WTC11 (cell line): ENCODE data around the gene DPCD. TPM values are rescaled to one million over a fixed set of nuclear protein-coding genes. Genes with fewer than 3 reads are reported as not detected.

Experiments used
- ATAC-seq: fragments of 200-7000 bp; cut with Tn5 transposase; 2 replicates; pipeline ENCODE4 v1.10.0; 2021; ENCODE audit warnings: mild to moderate bottlenecking, moderate library complexity
- CTCF ChIA-PET: fragments of 300-600 bp; sonication (Branson Sonifier 250); formaldehyde crosslinking; loops from one replicate; lab custom pipeline; 2021; ENCODE audit warnings: antibody characterized with exemption; lab: Charles Lee
- POLR2A ChIA-PET: fragments of 350-600 bp; sonication (Branson Sonifier 250); formaldehyde crosslinking; loops from one replicate; lab custom pipeline; 2021; ENCODE audit warnings: antibody characterized with exemption; lab: Charles Lee
- DNase-seq: peaks from one replicate; pipeline ENCODE4 v3.0.0; 2021; ENCODE audit warnings: low spot score
- H3K27ac Mint-ChIP-seq: 2 replicates; pipeline ENCODE4 v1.8.0; 2021; ENCODE audit warnings: mixed read lengths
- H3K27me3 Mint-ChIP-seq: 2 replicates; pipeline ENCODE4 v1.8.0; 2021; ENCODE audit warnings: low read depth, mild to moderate bottlenecking, moderate library complexity, mixed read lengths
- H3K36me3 Mint-ChIP-seq: 2 replicates; pipeline ENCODE4 v1.8.0; 2021; ENCODE audit warnings: mixed read lengths
- H3K4me1 Mint-ChIP-seq: 2 replicates; pipeline ENCODE4 v1.8.0; 2022; ENCODE audit warnings: mixed read lengths
- H3K4me3 Mint-ChIP-seq: 2 replicates; pipeline ENCODE4 v1.8.0; 2021; ENCODE audit warnings: mild to moderate bottlenecking, moderate library complexity, mixed read lengths
- H3K9me3 Mint-ChIP-seq: 2 replicates; pipeline ENCODE4 v1.8.0; 2021; ENCODE audit warnings: mixed read lengths
- AFF4 ChIP-seq: sonication (generic); formaldehyde crosslinking; IDR thresholded peaks from 2 replicates; pipeline ENCODE4 v1.8.1; 2023; ENCODE audit warnings: mild to moderate bottlenecking, missing genetic modification reagents, borderline replicate concordance
- ATF1 ChIP-seq: sonication (generic); formaldehyde crosslinking; IDR thresholded peaks from 2 replicates; pipeline ENCODE4 v1.8.1; 2023; ENCODE audit warnings: mild to moderate bottlenecking, moderate library complexity, missing genetic modification reagents
- ATF2 ChIP-seq: sonication (generic); formaldehyde crosslinking; IDR thresholded peaks from 2 replicates; pipeline ENCODE4 v1.8.1; 2022; ENCODE audit warnings: low read depth, missing genetic modification reagents, borderline replicate concordance
- ATF6 ChIP-seq: sonication (generic); formaldehyde crosslinking; IDR thresholded peaks from 2 replicates; pipeline ENCODE4 v1.8.1; 2023; ENCODE audit warnings: mild to moderate bottlenecking, missing genetic modification reagents
- CDX4 ChIP-seq: fragments of 250-450 bp; sonication (Bioruptor Pico); IDR thresholded peaks from 2 replicates; pipeline ENCODE4 v1.9.0; 2021; ENCODE audit warnings: moderate library complexity, mild to moderate bottlenecking, inconsistent platforms, borderline replicate concordance
- CREB1 ChIP-seq: sonication (generic); formaldehyde crosslinking; IDR thresholded peaks from 2 replicates; pipeline ENCODE4 v1.8.0; 2023; ENCODE audit warnings: mild to moderate bottlenecking, missing genetic modification reagents
- ERG ChIP-seq: fragments of 250-450 bp; sonication (Bioruptor Pico); IDR thresholded peaks from 2 replicates; pipeline ENCODE4 v1.8.0; 2021; ENCODE audit warnings: mild to moderate bottlenecking
- FOXK1 ChIP-seq: sonication (generic); formaldehyde crosslinking; IDR thresholded peaks from 2 replicates; pipeline ENCODE4 v1.8.0; 2022; ENCODE audit warnings: mild to moderate bottlenecking, moderate library complexity, missing genetic modification reagents
- FOXP1 ChIP-seq: sonication (generic); formaldehyde crosslinking; IDR thresholded peaks from 2 replicates; pipeline ENCODE4 v1.8.0; 2022; ENCODE audit warnings: missing genetic modification reagents, mild to moderate bottlenecking, moderate library complexity, borderline replicate concordance
- GABPB1 ChIP-seq: sonication (generic); formaldehyde crosslinking; IDR thresholded peaks from 2 replicates; pipeline ENCODE4 v1.8.1; 2023; ENCODE audit warnings: mild to moderate bottlenecking, missing genetic modification reagents
- HMGA2 ChIP-seq: fragments of 250-450 bp; sonication (Bioruptor Pico); IDR thresholded peaks from 2 replicates; pipeline ENCODE4 v1.4.0; 2021; ENCODE audit warnings: mild to moderate bottlenecking, moderate library complexity
- KAT7 ChIP-seq: sonication (generic); formaldehyde crosslinking; IDR thresholded peaks from 2 replicates; pipeline ENCODE4 v1.8.1; 2023; ENCODE audit warnings: missing genetic modification reagents, mild to moderate bottlenecking, borderline replicate concordance
- MYBL2 ChIP-seq: sonication (generic); formaldehyde crosslinking; IDR thresholded peaks from 2 replicates; pipeline ENCODE4 v1.8.1; 2023; ENCODE audit warnings: mild to moderate bottlenecking, moderate library complexity, missing genetic modification reagents
- NFE2L1 ChIP-seq: sonication (generic); formaldehyde crosslinking; IDR thresholded peaks from 2 replicates; pipeline ENCODE4 v1.8.1; 2023; ENCODE audit warnings: missing genetic modification reagents
- RELA ChIP-seq: sonication (generic); formaldehyde crosslinking; IDR thresholded peaks from 2 replicates; pipeline ENCODE4 v1.8.1; 2022; ENCODE audit warnings: missing genetic modification reagents, mild to moderate bottlenecking, borderline replicate concordance
- RORB ChIP-seq: fragments of 250-450 bp; sonication (Bioruptor Pico); IDR thresholded peaks from 2 replicates; pipeline ENCODE4 v1.9.0; 2021; ENCODE audit warnings: mild to moderate bottlenecking
- TEAD4 ChIP-seq: sonication (generic); formaldehyde crosslinking; IDR thresholded peaks from 2 replicates; pipeline ENCODE4 v1.8.0; 2022; ENCODE audit warnings: mild to moderate bottlenecking, missing genetic modification reagents
- TP53 ChIP-seq: sonication (generic); formaldehyde crosslinking; IDR thresholded peaks from 2 replicates; pipeline ENCODE4 v1.8.1; 2023; ENCODE audit warnings: mild to moderate bottlenecking, missing genetic modification reagents
- USF1 ChIP-seq: sonication (generic); formaldehyde crosslinking; IDR thresholded peaks from 2 replicates; pipeline ENCODE4 v1.8.0; 2022; ENCODE audit warnings: mild to moderate bottlenecking, missing genetic modification reagents
- ZNF138 ChIP-seq: sonication (generic); formaldehyde crosslinking; conservative IDR thresholded peaks from 2 replicates; pipeline ENCODE4 v1.8.1; 2022; ENCODE audit warnings: mild to moderate bottlenecking, moderate library complexity, missing genetic modification reagents
- ZNF671 ChIP-seq: fragments of 250-450 bp; sonication (Bioruptor Pico); IDR thresholded peaks from 2 replicates; pipeline ENCODE4 v1.8.0; 2021; ENCODE audit warnings: mild to moderate bottlenecking
- total RNA-seq: library from RNA; stranded (reverse); gene quantifications from 3 replicates; pipeline ENCODE4 v1.2.3, GENCODE V29; 2021

Gene DPCD
- total RNA-seq, 1 experiment from 2014 or later = 21.8 TPM

GRCh38 chr10:101563497-101564040 lies 24.6 kb upstream of the DPCD start:
- Mint-ChIP-seq H3K36me3 (no peaks in the 10 kb centered on the region), H3K4me3 (no peak overlapping the region), H3K27me3 (peaks cover 41% of the 10 kb centered on the region), H3K27ac (no peak overlapping the region), H3K9me3 (no peaks in the 10 kb centered on the region), H3K4me1 (peaks cover 14% of the 10 kb centered on the region)
- CTCF ChIA-PET = interaction anchor here (0.6 kb wide), 2 partner anchors 13 to 39 kb away, joined by 3 read pairs; no protein-coding TSS in a partner anchor
- POLR2A ChIA-PET = no interaction called here
- DNase-seq = no peak
- TF ChIP-seq HMGA2 = no peak
- TF ChIP-seq CDX4 (CRISPR knock-in tag) = no peak
- no peak for TF ChIP-seq ATF2 (CRISPR knock-in tag)
- TF ChIP-seq TEAD4 = no peak
- no peak for TF ChIP-seq ZNF138 (CRISPR knock-in tag)
- TF ChIP-seq RELA (CRISPR knock-in tag) = no peak
- TF ChIP-seq AFF4 (CRISPR knock-in tag) = no peak
- TF ChIP-seq FOXK1 (CRISPR knock-in tag) = no peak
- no peak for TF ChIP-seq ERG (CRISPR knock-in tag)
- no peak for ATAC-seq

- Mint-ChIP-seq H3K36me3 (no peaks in the 10 kb centered on the region), H3K27me3 (peaks cover 49% of the 10 kb centered on the region), H3K27ac (no peak overlapping the region), H3K4me1 (peaks cover 16% of the 10 kb centered on the region), H3K4me3 (no peak overlapping the region), H3K9me3 (no peaks in the 10 kb centered on the region)
- ChIA-PET POLR2A (no interaction called here), CTCF (no interaction called here)
- DNase-seq (no peak), ATAC-seq (no peak)
- TF ChIP-seq ATF1 (CRISPR knock-in tag) (no peak), KAT7 (CRISPR knock-in tag) (no peak), NFE2L1 (CRISPR knock-in tag) (no peak), MYBL2 (no peak), FOXP1 (CRISPR knock-in tag) (no peak), RORB (CRISPR knock-in tag) (no peak), ZNF138 (CRISPR knock-in tag) (no peak), ZNF671 (CRISPR knock-in tag) (no peak), CREB1 (CRISPR knock-in tag) (no peak), TEAD4 (no peak), ATF6 (no peak), USF1 (CRISPR knock-in tag) (no peak), TP53 (CRISPR knock-in tag) (no peak), GABPB1 (CRISPR knock-in tag) (no peak), AFF4 (CRISPR knock-in tag) (no peak)
These were observed 23.6 kb upstream of the DPCD start for GRCh38 chr10:101564490-101564991.
